Regular cardiac myocyte (primary cell): ENCODE results near the gene CXCL8. TPM values are rescaled to one million over a fixed set of nuclear protein-coding genes. Genes with fewer than 3 reads are reported as not detected.

Experiments
- total RNA-seq: library from RNA; depleted of rRNA; stranded (reverse); fragments of >200 nt; gene quantifications from 2 replicates; pipeline ENCODE4 v1.2.3, GENCODE V29; 2014

CXCL8 gene
- total RNA-seq, result 991 and 1,189 TPM in 2 replicates

GRCh38 chr4:73740353-73740778, at the start of gene CXCL8:
TSS of gene CXCL8 (plus strand) at chr4:73740569. CDS start at chr4:73740659, 90 bp downstream.

Other genes starting within 250 kb of the CXCL8 start
- gene RASSF6, start 120.1 kb upstream of the CXCL8 start, total RNA-seq, result under 0.01 TPM in 1 of 2 replicates, not detected in the other
- 49.7 and 349 TPM in 2 replicates for gene CXCL6, start 96.1 kb downstream of the CXCL8 start, total RNA-seq
- 10.2 and 16.1 TPM in 2 replicates for gene PF4V1, start 112.7 kb downstream of the CXCL8 start, total RNA-seq
- gene CXCL1, start 128.8 kb downstream of the CXCL8 start, total RNA-seq, result 80.9 and 193 TPM in 2 replicates
- gene PF4, start 241.5 kb downstream of the CXCL8 start, total RNA-seq, result not detected in 2 replicates
- not detected in 2 replicates for gene PPBP, start 247.6 kb downstream of the CXCL8 start, total RNA-seq